SK-N-MC (cell line): ENCODE measurements around the gene XKR7.

Experiments
- EZH2 ChIP-seq: fragments of 200-600 bp; sonication (generic); IDR thresholded peaks from one replicate; pipeline ENCODE4 v1.6.1; 2017; ENCODE audit warnings: antibody characterized with exemption
- FOXP2 ChIP-seq: optimal IDR thresholded peaks from 2 replicates; pipeline ENCODE3; 2011; ENCODE audit warnings: mild to moderate bottlenecking, moderate library complexity; ENCODE audit not compliant: insufficient read depth; ENCODE audit errors: extremely low read length, control extremely low read depth
- POLR2AphosphoS5 ChIP-seq: IDR thresholded peaks from 2 replicates; pipeline ENCODE4 v1.6.1; 2012; ENCODE audit warnings: mild to moderate bottlenecking, low read depth, low read length, borderline replicate concordance

DNA sequence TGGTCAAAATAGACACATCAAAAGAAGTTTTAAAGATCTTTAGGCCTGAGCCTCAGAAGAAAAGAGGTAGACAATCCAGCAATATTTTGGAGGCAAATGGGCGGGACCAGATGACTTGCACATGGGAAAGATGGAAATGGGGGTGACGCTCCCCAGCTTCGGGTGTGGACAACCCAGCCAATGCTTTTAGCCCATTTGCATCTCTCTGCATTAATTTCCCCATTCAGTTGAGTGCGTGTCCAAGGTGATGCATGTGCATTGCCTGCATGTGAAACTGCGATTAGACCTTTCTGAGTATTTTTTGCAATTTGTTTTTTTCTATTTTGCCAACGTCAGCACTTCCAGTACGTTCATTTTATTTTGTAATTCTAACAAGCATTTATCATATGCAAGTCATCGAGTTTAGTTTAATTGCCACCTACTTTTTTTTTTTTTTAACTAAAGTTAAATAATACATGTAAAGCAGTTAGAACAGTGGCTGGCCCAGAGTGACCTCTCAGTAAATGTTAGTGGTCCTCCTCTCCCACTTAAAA lies 40.3 kb upstream of the XKR7 start:
- TF ChIP-seq EZH2 (no peak), POLR2AphosphoS5 (no peak), FOXP2 (no peak)
